NCI-H2196 (cell line): ENCODE measurements around the gene LTF.
"Not testable (repeated sequence)": the region's sequence is repeated elsewhere in the genome, so short reads cannot be mapped to it uniquely, and the experiment has no call there.

Experiments
- DNase-seq: peaks from one replicate; lab custom pipeline; 2025; ENCODE audit not compliant: unreplicated experiment; lab: John Stamatoyannopoulos, UW

LTF gene

DNA sequence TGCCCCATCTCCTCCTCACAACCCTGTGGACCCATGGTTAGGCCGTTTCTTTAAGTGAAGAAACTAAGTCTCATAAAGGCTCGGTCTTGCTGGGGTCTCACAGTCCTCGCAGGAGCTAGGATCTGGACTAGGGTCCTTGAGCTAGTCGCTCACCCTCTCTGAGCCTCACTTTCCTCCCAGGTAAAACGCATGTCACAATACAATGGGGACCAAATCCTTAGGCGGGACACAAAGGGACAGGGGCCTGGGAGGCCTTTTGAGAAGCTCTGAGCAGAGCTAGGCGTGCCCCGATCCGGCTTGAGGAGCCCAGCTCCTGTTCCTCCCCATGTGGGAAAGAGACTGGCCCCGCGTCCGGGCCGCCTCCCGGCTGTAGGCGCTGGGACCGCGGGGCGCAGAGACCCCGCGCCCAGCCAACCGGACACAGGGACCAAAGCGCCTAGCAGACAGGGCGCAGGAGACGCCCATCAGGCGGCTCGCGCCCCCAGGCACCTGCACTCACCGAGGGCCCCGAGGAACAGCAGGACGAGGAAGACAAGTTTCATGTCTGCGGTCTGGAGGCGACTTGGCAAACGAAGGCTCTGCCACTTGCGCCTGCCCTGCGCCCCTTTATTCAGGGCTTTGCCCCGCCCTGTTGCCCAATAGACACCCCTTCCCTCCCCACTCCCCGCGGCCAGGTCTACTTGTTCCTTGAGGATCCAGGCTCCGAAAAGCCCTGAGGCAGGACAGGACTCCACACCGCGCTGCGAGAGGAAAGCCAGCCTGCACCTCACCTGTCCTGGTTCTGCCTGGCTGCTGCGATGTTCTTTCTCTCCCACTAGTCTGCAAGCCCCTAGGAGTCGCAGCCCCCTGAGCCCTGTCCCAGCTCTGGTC is at the start of gene LTF:
LTF (minus strand) TSS at position 580 of the 870 bp plus-strand sequence; CDS start at position 542, 38 bp downstream.
- DNase-seq, result no peak

DNA sequence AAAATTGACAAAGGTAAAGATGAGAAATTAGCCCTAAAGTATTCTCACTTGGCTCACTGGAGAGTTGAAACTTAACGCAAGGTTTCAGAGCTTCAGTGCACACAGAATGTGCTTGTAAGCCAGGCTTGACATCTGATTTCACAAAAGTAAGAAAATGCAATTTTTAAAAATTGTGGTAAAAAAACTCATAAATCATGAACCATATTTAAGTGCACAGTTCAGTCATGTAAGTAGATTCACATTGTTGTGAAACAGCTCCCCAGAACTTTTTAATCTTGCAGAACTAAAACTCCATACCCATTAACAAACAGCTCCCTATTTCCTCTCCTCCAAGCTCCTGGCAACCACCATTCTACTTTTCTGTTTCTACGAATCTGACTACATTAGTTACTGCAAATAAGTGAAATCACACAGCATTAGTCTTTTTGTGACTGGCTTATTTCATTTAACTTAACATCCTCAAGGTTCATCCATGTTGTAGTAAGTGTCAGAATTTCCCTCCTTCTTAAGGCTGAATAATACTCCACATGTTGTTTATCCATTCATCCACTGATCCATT is 47.6 kb upstream of the LTF start:
- no peak for DNase-seq

DNA sequence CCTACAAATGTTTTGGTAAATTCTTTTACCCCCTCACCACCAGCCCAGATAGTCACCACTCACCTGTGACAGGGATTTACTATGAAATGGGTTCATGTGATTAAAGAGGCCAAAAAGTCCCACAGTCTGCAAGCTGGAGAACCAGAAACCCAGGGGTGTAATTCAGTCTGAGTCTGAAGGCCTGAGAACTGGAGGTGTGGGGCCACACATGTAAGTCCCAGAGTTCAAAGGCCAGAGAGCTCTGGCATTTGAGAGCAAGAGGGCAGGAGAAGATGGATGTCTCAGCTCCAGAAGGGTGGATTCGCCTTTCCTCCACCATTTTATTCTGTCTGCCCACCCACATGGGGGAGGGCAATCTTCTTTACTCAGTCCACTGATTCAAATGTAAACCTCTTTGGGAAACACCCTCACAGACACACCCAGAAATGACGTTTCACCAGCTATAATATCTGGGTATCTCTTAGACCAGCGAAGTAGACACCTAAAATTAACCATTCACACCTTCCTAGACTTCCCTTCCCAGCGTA is 45.0 kb upstream of the LTF start:
- DNase-seq, result no peak

DNA sequence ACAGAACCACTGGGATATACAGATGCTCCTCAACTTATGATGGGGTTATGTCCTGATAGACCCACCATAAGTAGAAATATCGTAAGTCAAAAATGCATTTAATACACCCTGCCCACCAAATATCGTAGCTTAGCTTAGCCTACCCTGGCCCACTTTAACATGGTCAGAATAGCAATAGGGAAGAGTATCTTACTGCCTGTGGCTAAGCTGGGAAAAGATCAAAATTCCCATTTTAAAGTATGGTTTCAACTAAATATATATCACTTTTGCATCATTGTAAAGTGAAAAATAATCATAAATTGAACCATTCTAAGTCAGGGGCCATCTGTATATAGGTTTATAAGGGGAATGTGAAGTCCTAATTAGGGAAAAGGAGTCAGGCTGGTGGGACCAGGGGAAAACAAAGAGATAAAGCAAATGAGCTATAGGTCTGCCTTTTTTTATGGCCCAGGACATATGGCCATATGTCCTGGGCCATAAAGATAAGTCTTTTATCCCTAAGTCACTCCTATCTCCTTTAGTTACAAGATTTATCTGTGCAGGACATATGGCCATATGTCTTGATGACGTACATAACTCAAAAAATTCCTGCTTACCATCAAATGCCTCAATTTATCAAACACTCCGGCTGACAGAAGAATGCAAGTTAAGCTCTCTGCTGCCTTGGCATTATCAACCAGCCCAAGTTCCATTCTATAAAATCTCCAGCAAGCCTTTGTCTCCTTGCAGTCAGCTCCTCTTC is 44.3 kb upstream of the LTF start:
- no peak for DNase-seq

DNA sequence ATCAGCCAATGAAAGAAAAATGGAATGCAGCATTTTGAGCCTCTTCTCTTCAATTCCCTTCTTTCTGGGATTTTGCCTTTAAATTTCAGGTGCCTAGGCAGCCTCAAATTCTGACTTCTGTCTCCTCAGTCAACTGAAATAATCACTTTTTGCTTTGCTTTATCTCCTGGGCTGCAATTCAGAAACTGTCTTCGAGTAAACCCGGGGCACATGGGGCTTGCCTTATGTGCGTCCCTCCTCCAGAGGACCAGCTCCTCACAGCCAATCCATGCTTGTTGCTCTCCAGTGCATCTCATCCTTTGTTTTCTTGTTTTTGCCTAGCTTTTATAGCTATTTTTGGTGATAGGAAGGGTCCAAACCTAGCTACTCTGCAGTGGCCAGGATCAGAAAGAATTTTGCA is 41.8 kb upstream of the LTF start:
- no peak for DNase-seq

DNA sequence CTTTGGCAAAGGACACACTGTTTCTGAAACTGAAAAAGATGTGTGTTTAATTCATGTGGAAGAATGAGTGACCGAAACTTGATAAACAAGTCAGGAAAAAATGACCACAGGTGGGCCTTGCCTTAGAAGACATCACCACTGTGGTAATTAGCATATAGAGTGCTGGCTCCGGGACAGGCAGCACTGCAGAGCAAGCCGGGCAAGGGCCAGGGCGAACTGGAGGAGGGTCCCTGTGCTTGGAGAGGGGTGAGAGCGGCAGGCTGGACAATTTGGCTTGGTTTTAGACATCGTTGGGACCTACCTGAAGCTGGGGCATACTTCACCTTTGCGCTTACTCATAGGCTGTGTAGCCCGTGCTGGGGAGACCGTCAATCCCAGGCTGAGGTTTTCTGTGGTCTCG is 41.2 kb upstream of the LTF start:
- no peak for DNase-seq

DNA sequence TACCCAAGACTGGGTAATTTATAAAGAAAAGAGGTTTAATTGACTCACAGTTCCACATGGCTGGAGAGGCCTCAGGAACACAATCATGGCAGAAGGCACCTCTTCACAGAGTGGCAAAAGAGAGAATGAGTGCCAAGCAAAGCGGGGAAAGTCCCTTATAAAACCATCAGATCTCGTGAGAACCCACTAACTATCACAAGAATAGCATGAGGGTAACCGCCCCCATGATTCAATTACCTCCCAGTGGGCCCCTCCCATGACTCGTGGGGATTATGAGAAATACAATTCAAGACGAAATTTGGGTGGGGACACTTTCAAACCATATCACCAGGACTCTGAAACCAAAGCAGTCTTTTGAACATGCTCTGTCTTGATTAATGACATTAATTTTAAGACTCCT is 40.1 kb upstream of the LTF start:
- DNase-seq, result no peak

DNA sequence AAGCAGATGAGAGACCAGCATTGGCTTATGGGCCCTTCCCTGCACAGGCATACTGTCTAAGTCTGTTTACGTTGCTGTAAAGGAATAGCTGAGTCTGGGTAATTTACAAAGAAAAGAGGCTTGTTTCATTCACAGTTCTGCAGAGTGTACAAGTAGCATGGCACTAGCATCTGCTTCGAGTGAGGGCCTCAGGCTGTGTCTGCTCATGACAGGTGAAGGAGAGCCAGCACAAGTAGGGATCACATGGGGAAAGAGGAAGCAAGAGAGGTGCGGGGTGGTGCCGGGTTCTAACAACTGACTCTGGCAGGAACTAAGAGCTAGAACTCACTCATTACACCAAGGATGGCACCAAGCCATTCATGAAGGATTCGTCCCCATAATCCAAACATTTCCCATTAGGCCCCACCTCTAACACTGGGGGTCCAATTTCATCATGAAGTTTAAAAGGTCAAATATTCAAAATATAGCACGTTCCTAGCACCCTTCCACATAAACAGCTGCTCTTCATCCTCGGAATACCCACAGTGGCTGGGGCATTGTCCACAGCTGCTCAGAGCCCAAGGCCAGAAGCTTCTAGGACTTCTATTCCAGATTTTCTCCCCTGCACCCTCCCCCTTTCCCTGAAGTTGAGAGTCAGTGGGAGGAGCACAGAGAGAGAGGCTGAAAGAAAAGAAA is 38.6 kb upstream of the LTF start:
- DNase-seq, result no peak

DNA sequence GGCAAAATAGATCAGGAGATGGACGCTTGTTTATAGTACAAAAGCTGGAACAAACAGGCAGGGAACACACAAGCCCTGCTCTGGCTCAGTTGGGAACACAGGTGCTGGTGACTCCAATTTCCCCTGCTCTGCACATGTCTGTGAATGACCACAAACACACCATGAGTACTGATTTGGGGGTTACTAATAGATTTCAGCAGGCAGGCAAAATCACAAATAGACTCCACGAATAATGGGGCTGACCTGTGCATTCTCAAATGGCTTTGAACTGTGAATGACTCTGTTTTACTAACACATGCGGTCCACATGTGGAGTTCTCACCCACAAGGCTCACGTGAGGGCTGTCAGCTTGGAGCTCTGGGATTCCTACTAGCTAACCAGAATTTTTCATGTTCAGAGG is 37.0 kb upstream of the LTF start:
- no peak for DNase-seq

DNA sequence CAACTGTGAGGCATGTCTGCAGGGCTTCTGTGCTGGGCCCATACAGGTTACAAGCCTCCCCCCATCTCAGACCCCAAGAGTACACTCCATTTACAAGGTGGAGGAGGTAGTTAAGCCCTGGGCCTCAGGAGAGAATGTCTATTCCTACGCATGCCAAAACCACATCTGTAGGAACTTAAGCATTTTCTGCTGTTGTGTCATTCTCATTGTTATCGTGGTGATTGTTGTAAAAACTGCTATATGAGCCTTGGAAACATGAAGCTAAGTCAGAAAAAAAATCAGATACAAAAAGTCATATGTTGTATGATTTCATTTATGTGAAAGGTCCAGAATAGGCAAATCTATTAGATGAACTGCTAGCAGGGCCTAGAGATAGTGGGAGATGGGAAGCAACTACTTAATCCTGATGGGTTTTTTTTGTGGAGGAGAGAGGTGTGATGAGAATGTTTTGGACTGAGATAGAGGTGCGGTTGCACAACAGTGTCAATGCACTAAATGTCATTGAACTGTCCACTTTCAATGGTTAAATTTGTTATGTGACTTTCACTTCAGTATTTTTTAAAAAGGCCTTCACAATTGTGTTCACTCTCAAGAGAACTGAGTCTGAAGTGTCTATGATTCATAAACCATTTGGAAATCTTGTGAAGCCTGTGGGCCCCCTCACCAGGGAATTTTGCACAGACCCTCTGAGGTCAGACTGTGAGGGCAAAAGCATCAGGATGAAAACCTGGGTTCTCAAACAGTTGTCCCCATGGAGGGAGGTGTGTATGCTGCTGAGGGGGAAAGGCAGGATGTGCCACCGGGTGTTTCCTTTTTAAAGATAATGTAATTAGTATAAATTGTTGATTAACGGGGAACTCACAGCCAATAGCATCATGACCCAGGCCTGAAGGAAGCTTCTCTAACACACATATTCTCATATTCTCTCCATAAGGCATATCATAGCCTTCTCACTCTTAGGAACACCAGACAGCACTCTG is 36.2 kb upstream of the LTF start:
- DNase-seq, result no peak

DNA sequence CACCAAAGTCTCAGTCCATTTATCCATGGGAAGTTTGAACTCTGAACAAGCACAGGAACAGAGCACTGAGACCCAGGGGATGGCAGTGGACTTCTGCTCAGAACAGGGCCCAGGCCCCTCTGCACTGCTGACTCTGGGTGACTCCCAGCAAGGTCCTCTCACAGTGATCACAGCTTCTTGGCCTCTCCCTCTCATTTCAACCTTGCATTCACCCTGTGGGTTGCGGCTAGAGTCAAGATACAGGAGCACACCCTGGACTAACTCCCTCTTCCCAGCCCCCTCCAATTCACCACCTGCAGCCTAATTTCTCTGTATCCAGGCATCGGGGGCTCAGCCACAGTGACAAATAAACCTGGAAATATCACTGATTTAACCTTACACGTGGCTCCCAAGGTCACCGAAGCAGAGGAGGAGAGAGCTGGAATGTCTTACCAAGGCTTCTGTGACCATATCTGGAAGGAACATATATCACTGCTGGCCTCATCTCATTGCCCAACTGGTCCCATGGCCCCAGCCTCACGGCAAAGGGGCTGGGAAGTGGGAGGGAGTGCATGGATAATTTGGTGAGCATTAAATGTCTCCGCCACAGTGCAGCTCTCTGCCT is 34.3 kb upstream of the LTF start:
- no peak for DNase-seq

DNA sequence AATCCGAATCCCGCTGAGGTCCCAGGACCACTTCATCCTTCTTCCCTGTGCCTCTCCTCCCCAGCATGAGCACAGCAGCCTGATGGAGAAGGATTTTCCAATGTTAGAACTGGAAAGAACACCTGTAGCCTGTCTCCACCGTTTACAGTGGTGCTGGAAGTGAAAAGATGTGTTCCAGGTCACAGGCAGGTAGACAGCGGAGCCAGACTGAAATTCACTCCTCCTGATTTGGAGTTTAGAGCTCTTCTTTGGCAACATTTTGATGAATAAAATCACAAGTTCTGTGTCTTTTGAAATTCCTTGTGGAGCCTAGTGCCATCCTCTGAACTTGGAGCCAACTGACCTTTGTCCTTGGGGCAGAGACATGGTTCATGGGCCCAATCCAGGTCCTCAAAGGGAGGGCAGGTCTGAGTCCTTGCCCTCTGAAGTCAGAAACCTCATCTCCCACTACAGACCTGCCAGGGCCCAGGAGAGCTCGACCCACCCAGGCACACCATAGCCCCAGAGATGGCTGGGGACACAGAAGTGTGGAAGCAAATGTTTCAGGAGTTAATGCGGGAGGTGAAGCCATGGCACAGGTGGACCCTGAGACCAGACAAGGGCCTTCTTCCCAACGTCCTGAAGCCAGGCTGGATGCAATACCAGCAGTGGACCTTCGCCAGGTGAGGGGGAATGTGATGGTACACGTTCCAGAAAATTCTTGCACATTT is 33.0 kb upstream of the LTF start, which contains the start of gene RTP3:
RTP3 (plus strand) TSS at position 421 of the 710 bp plus-strand sequence; CDS start at position 508, 87 bp downstream.
- no peak for DNase-seq

DNA sequence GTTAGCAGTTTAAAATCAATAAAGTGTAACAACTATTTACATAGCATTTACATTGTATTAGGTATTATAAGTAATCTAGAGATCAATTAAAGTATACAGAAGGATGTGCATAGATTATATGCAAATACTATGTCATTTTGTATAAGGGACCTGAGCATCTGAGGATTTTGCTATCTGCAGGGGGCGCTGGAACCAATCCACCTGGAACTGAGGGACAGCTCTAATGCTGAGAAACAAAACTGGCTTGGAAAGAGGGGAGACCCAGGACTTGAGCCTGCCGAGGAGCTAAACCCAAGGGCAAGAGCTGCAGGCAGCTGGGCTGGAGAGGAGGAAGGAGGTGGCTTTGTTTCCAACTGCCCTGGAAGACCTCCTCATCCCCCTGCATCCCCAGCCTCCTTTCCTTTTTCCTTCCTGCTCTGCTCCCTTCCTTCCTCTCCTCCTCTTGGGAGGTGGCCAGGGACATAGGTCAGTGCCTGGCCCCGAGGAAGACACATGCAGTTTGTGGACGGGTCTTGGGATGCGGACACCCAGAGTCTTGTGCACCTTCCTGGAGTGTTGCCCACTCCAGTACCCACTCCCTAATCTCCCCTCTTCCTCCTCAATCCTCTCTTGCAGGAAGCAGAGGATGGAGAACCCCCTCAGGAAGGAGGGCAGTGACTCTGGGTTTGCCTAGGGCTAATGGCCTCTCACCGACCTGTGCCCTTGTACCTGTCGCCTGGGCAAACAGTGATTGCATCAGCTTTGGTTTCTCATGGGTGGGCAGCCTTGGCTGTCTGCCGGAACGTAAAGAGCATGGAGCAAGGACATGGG is 32.2 kb upstream of the LTF start:
- no peak for DNase-seq

DNA sequence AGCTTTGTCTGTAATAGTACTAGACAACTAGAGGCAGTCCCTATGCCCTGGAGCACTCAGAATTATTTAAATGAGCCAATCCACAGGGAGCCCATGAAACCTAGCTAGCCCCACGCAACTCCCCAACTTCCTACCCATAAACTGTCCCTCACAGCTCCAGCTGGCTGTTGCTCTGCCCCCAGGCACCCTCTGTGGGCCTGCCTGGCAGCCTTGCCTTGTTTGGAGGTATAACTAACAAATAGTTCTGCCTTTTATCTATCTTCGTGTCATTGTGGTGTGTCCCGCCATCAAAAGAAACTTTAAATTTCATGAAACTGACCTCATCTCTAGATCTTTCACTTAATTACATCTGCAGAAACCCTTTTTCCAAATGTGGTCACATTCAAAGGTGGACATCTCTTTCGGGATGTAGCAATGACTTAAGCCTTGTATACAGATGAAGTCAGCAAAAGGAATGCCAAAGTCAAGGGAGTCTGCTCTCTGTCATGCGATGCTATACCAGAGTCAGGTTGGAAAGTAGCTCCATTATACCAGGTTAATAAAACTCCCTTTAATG is 31.3 kb upstream of the LTF start:
- DNase-seq, result no peak

DNA sequence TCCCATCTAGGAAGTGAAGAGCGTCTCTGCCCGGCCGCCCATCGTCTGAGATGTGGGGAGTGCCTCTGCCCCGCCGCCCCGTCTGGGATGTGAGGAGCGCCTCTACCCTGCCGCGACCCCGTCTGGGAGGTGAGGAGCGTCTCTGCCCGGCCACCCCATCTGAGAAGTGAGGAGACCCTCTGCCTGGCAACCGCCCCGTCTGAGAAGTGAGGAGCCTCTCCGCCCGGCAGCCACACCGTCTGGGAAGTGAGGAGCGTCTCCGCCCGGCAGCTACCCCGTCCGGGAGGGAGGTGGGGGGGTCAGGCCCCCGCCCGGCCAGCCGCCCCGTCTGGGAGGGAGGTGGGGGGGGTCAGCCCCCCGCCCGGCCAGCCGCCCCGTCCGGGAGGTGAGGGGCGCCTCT is 29.8 kb upstream of the LTF start:
- not testable (repeated sequence) for DNase-seq

DNA sequence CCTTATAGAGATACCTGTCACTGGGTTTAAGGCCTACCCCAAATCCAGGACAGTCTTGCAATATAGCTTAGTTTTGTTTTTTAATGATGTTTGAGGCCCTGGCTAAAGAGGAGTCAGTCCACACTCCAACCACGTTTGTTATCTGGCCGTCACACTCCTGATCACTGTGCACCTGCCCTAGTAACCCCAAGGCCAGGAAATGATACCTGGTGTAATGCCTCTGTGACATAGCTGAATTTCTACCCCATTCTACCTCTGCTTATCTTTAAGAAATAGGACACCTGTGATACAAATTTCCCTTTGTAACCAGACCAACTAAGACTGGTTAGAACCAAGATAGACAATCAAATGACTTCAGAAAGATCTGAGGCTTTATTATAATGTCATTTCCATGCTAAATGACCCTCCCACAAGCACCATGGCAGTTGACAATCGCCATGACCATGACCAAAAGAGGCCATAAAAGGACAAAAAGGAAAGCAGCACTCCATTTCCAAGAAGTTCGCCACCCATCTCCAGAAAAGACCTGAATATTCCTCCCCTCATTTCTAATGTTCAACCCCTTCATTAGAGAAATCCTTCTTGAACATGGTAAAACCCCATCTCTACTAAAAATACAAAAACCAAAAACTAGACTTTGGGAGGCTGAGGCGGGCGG is 28.3 kb upstream of the LTF start:
- peak; percentile 6 for DNase-seq
